OCI-LY7 (cell line): ENCODE measurements around the gene NSMF. TPM values are rescaled to one million over a fixed set of nuclear protein-coding genes. Genes with fewer than 3 reads are reported as not detected.

Source experiments
- BruUV-seq: library from RNA; stranded (reverse); fragments of 400-500 nt; replicated peaks from 2 replicates; lab custom pipeline; 2021; lab: Mats Ljungman, UMichigan
- CTCF ChIA-PET: fragments of 300-600 bp; sonication (Branson Sonifier 250); formaldehyde crosslinking; loops from one replicate; lab custom pipeline; 2022; ENCODE audit warnings: antibody characterized with exemption; ENCODE audit not compliant: unreplicated experiment; lab: Charles Lee
- POLR2A ChIA-PET: fragments of 300-600 bp; sonication (Branson Sonifier 250); formaldehyde crosslinking; loops from one replicate; lab custom pipeline; 2022; ENCODE audit warnings: antibody characterized with exemption; lab: Charles Lee
- DNase-seq: peaks from one replicate; pipeline ENCODE4 v3.0.0-alpha.2; 2015; ENCODE audit warnings: low spot score
- H2AFZ ChIP-seq: fragments of 200-600 bp; sonication (generic), shearing (Covaris generic); 2 replicates; pipeline ENCODE4 v1.6.1; 2014; ENCODE audit warnings: mild to moderate bottlenecking, antibody characterized with exemption, low read length, moderate library complexity
- H3K27ac ChIP-seq: fragments of 200-600 bp; sonication (generic); 2 replicates; pipeline ENCODE4 v1.5.1; 2014; ENCODE audit warnings: mixed run types, low read depth, mild to moderate bottlenecking, moderate library complexity, low read length, inconsistent platforms; ENCODE audit not compliant: poor library complexity, severe bottlenecking
- H3K36me3 ChIP-seq: fragments of 200-600 bp; sonication (generic); 2 replicates; pipeline ENCODE4 v1.6.1; 2014; ENCODE audit warnings: mild to moderate bottlenecking, antibody characterized with exemption, low read length, moderate library complexity, mixed read lengths; ENCODE audit not compliant: insufficient read depth
- H3K4me1 ChIP-seq: fragments of 200-600 bp; sonication (generic); 2 replicates; pipeline ENCODE4 v1.5.1; 2014; ENCODE audit warnings: mild to moderate bottlenecking, low read length; ENCODE audit not compliant: insufficient read depth, poor library complexity, severe bottlenecking
- H3K4me2 ChIP-seq: fragments of 200-600 bp; sonication (generic); 2 replicates; pipeline ENCODE4 v1.6.1; 2014; ENCODE audit warnings: mild to moderate bottlenecking, low read length
- H3K4me3 ChIP-seq: fragments of 200-600 bp; sonication (generic); 2 replicates; pipeline ENCODE4 v1.5.1; 2014; ENCODE audit warnings: mild to moderate bottlenecking, low read depth, low read length; ENCODE audit not compliant: poor library complexity, severe bottlenecking
- H3K79me2 ChIP-seq: fragments of 200-600 bp; sonication (generic); 2 replicates; pipeline ENCODE4 v1.6.1; 2016; ENCODE audit warnings: low read depth, mild to moderate bottlenecking, low read length, moderate library complexity, mixed read lengths; ENCODE audit not compliant: insufficient read depth
- H3K9me2 ChIP-seq: fragments of 200-600 bp; sonication (generic); 2 replicates; pipeline ENCODE4 v1.6.1; 2016; ENCODE audit warnings: mild to moderate bottlenecking, low read length, mixed read lengths; ENCODE audit not compliant: insufficient read depth
- H3K9me3 ChIP-seq: fragments of 200-600 bp; sonication (generic); 2 replicates; pipeline ENCODE4 v1.6.1; 2014; ENCODE audit warnings: mild to moderate bottlenecking, mixed run types, low read length, mixed read lengths
- H4K20me1 ChIP-seq: fragments of 200-600 bp; sonication (generic); 2 replicates; pipeline ENCODE4 v1.6.1; 2014; ENCODE audit warnings: mild to moderate bottlenecking, antibody characterized with exemption, low read length, moderate library complexity, mixed read lengths; ENCODE audit not compliant: insufficient read depth
- EZH2phosphoT487 ChIP-seq: fragments of 200-600 bp; sonication (generic); IDR thresholded peaks from 2 replicates; pipeline ENCODE4 v1.6.1; 2018; ENCODE audit warnings: low read depth, borderline replicate concordance, mild to moderate bottlenecking, mixed run types, antibody characterized with exemption, low read length, moderate library complexity, mixed read lengths
- intact Hi-C: fragments of 100-400 bp; cut with micrococcal nuclease; formaldehyde crosslinking; loops from one replicate; pipeline ENCODE4 v1.10.0; 2022; ENCODE audit not compliant: unreplicated experiment
- total RNA-seq, 2 experiments: library from RNA; depleted of rRNA in 1 of 2; stranded (reverse); fragments of >200 nt in 1 of 2; shearing (Covaris generic) in 1 of 2; gene quantifications; 2 replicates each; pipeline ENCODE4 v1.2.3, GENCODE V29; 2014 to 2022
- TF ChIP-seq, protein P1 (sequence below): fragments of 200-600 bp; sonication (generic); conservative IDR thresholded peaks from 2 replicates; pipeline ENCODE4 v1.5.1; 2014; ENCODE audit warnings: mild to moderate bottlenecking, antibody characterized with exemption, low read length, moderate library complexity, mixed read lengths

The NSMF gene
- total RNA-seq, 2 experiments from 2014 or later = 20.3 to 29.8 TPM

DNA sequence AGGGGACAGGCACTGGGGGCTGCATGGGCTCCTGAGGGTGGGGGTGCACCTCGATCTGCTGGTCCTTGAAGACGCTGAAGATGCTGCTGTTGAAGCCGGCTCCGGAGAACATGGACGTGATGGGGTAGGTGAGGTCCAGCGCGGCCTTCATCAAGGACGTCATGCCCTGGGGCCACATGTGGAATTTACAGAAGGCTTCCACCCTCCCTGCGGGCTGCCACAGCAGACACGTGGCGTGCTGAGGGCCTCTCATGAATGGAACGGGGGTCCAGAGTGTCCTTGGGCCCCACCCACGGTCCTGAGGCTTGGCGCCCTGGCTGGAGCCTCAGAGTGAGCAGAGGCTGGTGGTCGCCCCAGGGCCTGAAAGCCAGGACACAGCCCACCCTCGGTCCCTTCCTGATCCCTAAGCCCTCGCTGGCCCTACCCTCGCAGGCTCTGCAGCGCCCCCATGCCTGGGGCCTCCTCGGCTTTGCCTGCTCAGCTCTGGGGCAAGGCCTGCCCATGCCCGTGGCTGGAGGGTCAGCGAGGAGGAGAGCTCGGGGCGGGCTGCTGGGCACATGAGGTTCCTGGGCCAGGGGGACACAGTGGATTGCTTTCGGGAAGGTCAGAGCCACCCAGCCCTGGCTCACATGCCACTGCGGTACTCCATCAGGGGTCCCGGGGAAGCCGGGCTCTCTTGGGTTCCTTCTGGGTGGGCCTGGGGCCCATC, 5.3 kb upstream of the NSMF start:
- Histone ChIP-seq H4K20me1 (no peaks in the 10 kb centered on the region), H3K4me3 (no peak overlapping the region), H3K4me2 (no peak overlapping the region), H3K9me3 (no peaks in the 10 kb centered on the region), H3K27ac (no peak overlapping the region), H2AFZ (no peak overlapping the region), H3K36me3 (no peaks in the 10 kb centered on the region), H3K79me2 (no peaks in the 10 kb centered on the region), H3K4me1 (peaks cover 27% of the 10 kb centered on the region), H3K9me2 (no peaks in the 10 kb centered on the region)
- TF ChIP-seq EZH2phosphoT487 = no peak
- TF ChIP-seq, protein P1, sequence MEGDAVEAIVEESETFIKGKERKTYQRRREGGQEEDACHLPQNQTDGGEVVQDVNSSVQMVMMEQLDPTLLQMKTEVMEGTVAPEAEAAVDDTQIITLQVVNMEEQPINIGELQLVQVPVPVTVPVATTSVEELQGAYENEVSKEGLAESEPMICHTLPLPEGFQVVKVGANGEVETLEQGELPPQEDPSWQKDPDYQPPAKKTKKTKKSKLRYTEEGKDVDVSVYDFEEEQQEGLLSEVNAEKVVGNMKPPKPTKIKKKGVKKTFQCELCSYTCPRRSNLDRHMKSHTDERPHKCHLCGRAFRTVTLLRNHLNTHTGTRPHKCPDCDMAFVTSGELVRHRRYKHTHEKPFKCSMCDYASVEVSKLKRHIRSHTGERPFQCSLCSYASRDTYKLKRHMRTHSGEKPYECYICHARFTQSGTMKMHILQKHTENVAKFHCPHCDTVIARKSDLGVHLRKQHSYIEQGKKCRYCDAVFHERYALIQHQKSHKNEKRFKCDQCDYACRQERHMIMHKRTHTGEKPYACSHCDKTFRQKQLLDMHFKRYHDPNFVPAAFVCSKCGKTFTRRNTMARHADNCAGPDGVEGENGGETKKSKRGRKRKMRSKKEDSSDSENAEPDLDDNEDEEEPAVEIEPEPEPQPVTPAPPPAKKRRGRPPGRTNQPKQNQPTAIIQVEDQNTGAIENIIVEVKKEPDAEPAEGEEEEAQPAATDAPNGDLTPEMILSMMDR = no peak
- intact Hi-C loops = no loop called here
- ChIA-PET CTCF (no interaction called here), POLR2A (no interaction called here)
- no peak for DNase-seq
- BruUV-seq = no TSS peak

DNA sequence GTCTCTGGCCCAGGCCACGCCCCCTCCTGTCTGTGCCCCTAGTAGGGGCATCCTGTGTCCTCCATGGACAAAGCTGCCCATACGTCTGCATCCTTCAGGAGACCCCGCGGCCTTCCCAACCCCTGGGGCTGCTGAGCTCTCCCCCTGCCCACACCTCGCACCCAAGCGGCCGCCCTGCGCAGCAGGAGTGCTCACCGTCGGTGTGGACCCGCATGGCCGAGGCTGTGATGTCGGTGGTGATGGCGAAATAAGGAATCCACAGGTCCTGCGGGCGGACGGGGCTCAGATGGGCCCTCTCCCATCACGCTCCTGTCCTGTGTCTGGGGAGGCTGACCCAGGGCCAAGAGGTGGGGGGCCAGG, 4.8 kb upstream of the NSMF start:
- no TSS peak for BruUV-seq
- Histone ChIP-seq H3K27ac (no peak overlapping the region), H3K4me1 (peaks cover 29% of the 10 kb centered on the region), H3K79me2 (no peaks in the 10 kb centered on the region), H3K4me2 (no peak overlapping the region), H3K9me3 (no peaks in the 10 kb centered on the region), H3K36me3 (no peaks in the 10 kb centered on the region), H4K20me1 (no peaks in the 10 kb centered on the region), H3K4me3 (no peak overlapping the region), H3K9me2 (no peaks in the 10 kb centered on the region), H2AFZ (no peak overlapping the region)
- DNase-seq = no peak
- intact Hi-C loops = no loop called here
- TF ChIP-seq, protein P1 = no peak
- TF ChIP-seq EZH2phosphoT487 = no peak
- ChIA-PET POLR2A (interaction anchor here (1.2 kb wide), 1 partner anchor 42 kb away, joined by 3 read pairs; no protein-coding TSS in a partner anchor), CTCF (no interaction called here)
